GM21619 (cell line): ENCODE results near the gene KCNQ1.

Experiments
- ATAC-seq: cut with Tn5 transposase; IDR thresholded peaks from one replicate; pipeline ENCODE4 v1.9.1; 2021; ENCODE audit not compliant: unreplicated experiment

KCNQ1 gene

GRCh38 chr11:2423157-2424025 lies 21.4 kb upstream of the KCNQ1 start:
- ATAC-seq, result no peak

GRCh38 chr11:2424811-2425495 lies 19.9 kb upstream of the KCNQ1 start:
- ATAC-seq, result no peak

- ATAC-seq, result no peak
Observed at GRCh38 chr11:2425506-2425905, 19.3 kb upstream of the KCNQ1 start.

DNA sequence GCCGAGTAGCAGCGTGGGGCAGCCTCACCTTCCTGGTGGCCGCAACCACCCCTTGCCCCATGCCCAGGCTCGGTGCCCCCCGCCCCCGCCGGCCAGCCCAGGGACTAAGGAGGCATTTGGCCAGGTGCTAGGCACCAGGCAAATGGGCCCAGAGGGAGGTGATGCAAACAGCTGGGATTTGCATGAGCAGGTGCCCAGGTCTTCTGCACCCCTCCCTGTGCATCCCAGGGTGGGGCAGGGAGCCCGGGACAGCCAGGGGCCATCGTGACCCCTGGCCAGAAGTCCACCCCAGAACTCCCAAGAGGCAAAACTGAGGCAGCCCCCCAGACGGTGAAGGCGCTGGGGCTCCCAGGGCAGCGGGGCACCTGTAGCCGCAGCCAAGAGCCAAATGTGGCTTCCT lies 18.6 kb upstream of the KCNQ1 start:
- ATAC-seq, result no peak

DNA sequence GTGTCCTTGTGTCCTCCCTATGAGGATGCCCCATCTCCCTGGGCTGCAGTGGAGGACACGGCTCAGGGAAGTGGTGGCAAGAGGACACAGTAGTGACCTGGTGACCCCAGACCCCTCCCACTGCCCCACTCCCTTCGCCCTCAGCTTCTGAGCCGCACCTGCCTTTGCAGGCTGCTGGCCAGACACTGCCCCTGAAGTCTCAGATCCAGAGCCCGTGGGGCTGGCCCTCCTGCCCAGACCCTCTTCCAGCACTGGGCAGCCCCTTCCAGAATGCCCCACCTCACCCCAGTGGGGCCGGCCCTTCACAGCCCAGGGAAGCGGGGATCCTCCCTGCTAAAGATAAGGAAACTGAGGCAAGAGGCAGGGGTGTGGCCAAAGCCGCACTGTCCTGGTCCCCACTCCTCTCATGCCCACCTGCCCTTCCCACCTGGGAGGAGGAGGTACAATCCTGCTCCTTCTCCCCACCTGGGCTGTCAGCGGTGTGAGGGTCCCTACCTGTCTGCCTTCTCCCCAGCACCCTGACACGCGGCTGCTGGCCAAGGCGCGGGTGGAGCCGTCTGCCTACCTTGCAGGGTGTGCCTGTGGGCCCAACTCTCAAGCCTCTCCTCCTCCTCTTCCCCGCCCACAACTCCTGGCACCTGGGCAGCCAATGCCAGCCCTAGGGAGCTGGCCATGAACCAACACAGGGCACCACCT lies 17.8 kb upstream of the KCNQ1 start:
- no peak for ATAC-seq

DNA sequence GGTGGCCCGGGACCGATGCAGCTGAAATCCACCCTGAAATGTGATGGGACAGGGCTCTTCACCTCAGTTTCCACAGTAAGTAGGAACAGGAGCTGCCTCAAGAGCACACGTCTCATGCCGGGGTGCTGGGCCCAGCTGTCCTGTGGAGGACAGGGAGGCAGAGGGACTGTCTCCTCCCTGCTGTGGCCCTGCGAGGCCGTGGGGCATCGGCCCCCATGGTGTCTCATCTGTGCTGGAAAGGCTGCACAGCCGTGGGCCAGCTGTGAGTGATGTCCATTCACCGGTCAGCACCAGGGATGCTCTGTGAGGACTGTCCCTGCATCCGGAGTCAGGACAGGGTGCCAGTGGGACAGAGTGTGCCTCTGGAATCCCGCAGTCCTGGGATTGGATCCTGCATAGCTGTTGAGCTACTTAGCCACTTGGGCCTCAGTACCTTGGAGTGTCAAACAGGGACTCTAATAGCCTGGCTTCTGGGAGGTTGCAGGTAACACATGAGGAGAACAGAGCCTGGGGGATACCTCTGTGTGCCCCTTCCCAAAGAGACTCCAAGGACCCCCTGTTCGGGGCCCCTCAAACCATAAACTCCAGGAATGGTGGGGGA lies 17.0 kb upstream of the KCNQ1 start:
- ATAC-seq, result no peak

DNA sequence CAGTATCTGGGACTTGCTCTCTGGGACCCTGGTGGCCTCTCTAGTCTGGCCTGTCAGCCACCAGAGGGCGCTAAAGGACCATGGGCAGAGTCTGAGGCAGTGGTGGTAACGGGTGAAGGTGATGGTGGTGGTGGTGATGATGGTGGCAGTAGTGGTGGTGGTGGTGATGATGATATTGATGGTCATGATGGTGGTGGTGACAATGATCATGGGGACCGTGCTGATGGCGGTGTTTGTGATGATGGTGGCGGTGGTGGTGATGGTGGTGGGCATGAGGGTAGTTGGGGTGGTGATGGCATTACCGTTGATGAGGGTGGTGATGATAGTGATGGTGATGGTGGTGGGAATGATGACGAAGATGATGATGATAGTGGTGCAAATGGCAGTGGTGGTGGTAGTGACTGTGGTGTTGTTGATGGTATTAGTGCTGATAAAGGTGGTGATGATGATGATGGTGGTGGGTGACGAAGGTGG lies 16.4 kb upstream of the KCNQ1 start:
- no peak for ATAC-seq

GRCh38 chr11:2431395-2431794 lies 13.4 kb upstream of the KCNQ1 start:
- ATAC-seq, result no peak

DNA sequence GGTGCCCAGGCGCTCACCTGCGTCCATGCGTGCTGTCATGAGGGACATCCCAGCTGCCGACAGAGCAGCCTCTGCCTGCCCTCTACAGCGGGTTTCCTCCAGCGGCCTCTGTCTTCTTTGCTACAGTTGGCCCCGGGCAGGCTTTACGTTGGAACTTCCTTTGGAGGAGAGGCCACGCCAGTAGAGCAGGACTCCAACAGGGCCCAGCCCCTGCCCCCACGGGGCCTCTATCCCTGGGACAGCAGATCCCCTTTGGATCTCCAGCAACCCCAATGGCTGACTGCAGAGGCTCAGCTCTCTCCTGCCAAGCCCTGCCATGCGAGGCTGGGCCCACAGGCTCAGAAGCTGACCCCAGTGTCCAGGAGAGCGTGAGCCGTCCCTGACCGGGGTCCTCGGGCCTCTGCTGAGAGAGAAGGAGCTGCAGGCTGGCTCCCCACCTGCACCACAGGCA lies 12.6 kb upstream of the KCNQ1 start:
- ATAC-seq, result no peak

DNA sequence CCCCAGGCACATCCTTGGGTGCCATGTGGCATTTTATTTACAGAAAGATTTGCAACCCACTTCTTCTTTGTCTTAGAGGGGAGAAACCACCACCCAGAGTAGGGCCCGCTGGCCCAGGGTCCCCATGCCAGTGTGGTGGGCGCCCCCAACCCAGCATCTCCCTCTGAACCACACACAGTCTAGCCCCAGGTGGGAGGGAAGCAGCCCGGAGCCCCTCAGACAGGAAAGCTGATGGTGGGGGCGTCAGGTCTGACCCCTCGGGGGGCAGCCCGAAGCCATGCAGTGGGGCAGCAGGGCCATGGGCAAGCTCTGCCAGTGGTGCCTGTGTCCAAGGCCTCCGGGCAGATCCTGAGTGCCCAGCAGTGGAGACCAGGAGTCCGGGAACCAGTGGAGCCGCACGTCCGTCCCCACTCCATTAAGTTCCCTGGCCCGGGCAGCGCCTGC lies 12.2 kb upstream of the KCNQ1 start:
- no peak for ATAC-seq

DNA sequence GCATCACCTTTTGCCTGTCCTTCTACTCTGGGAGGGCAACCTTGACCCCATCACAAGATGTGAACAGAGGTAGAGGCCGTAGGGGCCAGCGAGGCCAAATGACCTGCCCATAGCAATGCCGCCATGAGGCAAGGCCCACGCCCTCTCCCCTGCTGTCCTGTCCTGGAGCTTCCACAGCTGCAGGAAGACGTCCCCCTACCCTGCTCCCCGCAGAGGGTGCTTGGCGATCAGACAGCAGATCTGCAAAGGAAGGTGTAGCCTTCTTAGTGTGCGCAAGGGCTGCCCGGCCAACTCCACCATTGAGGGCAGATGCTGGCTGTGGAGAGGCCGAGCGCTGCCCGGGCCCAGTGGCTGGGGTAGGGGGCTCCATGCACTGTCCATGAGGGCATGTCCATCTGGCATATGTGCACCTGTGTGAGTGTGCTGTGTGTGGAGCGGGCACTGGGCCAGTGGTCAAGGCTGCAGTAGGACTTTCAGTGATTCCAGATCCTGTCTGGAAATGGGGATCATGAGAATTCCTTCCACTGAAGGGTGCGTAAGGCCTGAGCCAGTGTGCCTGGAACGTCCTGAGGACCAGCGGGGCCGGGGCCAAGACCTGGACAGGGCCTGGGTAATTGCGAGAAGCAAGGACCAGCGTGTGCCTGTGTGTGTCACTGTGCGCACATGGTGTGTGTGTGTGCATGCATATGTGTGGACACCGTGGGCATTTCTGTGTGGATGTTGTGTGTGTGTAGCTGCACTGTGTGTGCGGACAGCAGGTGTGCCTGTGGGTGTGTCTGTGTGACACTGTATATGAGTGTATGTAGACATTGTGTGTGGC lies 11.5 kb upstream of the KCNQ1 start:
- ATAC-seq, result no peak

GRCh38 chr11:2434008-2434407 lies 10.8 kb upstream of the KCNQ1 start:
- ATAC-seq, result no peak

DNA sequence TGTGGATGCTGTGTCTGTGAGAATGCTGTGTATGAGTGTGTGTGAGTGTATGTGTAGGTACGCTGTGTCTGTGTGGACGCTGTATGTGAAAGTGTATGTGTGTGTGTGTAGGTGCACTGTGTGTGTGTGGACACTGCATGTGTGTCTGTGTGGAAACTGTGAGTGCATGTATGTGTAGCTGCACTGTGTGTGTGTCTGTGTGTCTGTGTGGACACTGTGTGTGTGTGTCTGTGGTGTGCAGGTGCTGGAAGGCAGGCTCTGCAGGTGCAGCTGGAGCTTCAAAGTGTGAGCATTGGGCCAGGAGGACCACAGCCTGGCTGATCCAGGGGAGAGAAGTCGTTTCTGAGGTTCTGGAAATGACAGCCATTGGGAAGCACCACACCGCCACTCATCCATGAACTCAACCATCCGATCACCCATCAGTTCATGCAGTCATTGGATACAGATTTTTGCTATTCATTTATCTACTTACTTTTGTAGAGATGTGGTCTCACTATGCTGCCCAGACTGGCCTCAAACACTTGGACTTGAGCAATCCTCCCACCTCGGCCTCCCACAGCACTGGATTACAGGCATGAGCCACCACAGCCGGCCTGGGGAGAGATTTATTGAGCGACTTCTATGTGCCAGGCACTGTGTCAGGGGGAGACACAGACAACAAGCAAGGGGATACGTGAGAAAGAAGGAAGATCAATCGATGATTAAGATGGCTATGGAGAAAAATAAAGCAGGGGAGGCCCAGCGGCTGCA lies 10.1 kb upstream of the KCNQ1 start:
- ATAC-seq, result no peak

DNA sequence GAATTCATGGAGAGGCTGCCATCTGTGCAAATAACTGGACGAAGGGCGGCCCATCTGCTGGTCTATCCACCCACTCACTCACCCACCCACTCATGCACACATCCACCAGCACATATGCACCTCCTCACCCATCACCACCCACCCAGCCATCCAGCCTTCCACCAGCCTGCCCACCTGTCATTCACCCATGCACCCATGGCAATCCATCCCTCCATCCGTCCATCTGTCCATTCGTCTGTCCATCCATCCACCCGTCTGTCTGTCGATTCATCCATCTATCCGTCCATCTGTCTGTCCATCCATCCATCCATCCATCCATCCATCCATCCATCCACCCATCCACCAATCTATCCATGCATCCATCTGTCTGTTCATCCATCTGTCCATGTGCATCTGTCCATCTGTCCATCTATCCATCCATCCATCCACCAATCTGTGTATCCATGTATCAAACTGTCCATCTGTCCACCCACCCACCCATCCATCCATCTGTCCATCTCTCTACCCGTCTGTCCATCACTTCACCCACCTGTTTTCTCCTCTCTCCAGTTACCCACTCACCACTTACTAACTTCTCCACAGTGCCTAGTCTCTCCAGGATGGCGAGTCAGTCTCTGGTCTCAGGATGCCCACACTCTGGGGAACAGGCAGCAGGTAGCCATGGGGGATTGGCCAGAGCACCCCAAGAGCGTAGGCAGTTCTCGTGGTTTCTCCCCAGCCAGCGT lies 9.4 kb upstream of the KCNQ1 start:
- ATAC-seq, result no peak

- ATAC-seq, result no peak
Observed at GRCh38 chr11:2436013-2436520, 8.7 kb upstream of the KCNQ1 start.

DNA sequence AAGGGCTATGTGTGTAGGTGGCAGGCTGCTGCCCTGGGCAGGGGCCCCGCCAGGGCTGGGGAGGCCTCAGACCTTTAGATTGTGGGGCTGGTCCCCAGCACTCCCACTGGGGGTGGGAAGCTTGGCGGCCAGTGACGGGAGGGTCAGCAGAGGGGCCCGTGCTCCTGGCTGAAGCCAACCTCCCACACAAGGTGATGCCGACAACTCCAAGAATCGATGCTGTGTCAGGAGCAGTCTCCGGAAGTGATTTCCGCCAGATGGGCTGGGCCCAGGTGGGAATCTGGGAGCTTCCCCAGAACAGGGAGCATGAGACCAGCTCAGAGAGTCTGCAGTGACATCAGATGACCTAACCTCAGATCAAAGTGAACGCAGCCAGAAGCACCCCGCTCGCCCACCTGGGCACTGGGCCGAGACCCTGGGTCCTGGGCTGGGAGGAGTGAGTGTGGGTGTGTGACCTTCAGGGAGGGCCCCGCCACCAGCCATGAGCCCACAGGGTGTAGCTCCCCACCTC lies 8.2 kb upstream of the KCNQ1 start:
- no peak for ATAC-seq

GRCh38 chr11:2437516-2437915 lies 7.3 kb upstream of the KCNQ1 start:
- no peak for ATAC-seq

DNA sequence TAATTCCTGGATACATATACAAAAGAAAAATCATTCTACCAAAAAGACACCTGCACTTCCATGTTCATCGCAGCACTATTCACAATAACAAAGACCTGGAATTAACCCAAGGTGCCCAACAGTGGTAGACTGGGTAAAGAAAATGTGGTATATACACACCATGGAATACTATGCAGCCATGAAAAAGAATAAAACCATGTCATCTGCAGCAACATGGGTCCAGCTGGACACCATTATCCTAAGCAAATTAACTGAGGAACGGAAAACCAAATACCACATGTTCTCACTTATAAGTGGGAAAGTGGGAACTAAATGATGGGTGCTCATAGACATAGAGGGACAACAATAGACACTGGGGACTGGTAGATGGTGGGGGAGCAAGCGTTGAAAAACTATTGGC lies 5.0 kb upstream of the KCNQ1 start:
- no peak for ATAC-seq

DNA sequence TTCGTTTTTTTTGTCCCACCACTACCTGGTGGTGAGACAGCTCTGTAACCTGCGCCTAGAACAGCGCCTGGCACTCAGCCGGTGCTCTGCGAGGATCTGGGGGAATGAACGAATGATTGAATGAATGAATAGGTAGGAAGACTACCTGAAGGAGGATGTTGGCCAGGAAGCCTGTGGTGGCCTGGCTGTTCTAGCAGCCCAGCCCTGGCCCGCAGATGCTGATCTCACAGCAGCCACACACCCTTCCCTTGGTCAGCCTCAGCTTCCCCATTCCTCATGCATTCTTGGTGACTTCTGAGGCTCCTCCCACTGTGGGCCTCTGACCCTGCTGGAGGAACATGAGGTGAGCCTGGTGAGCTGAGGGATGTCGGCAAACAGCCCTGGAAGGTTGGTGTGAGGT lies 4.2 kb upstream of the KCNQ1 start:
- no peak for ATAC-seq
